SK-N-DZ (cell line): ENCODE data around the gene HFE.
A peak's percentile ranks its signal among the peaks of the same experiment; 100 is the strongest.
"Not testable (repeated sequence)": the region's sequence is repeated elsewhere in the genome, so short reads cannot be mapped to it uniquely, and the experiment has no call there.

Experiments
- DNase-seq: peaks from one replicate; pipeline ENCODE4 v3.0.0-alpha.2; 2015; ENCODE audit warnings: low spot score

HFE gene

GRCh38 chr6:26107935-26108334 is 20.7 kb downstream of the HFE start:
- no peak for DNase-seq

GRCh38 chr6:26109772-26110171 is 22.5 kb downstream of the HFE start:
- DNase-seq, result no peak

- DNase-seq, result no peak
Measured at GRCh38 chr6:26113570-26113969, 26.3 kb downstream of the HFE start.

GRCh38 chr6:26115226-26115625 is 28.0 kb downstream of the HFE start:
- no peak for DNase-seq

- no peak for DNase-seq
Measured at GRCh38 chr6:26116267-26116666, 29.0 kb downstream of the HFE start.

- DNase-seq, result no peak
Measured at GRCh38 chr6:26118999-26119398, 31.8 kb downstream of the HFE start.

- not testable (repeated sequence) for DNase-seq
Measured at GRCh38 chr6:26120115-26120514, 32.9 kb downstream of the HFE start.

GRCh38 chr6:26120807-26121140 is 33.5 kb downstream of the HFE start:
- DNase-seq, result no peak

- DNase-seq, result no peak
Measured at GRCh38 chr6:26121141-26122004, 34.1 kb downstream of the HFE start.

GRCh38 chr6:26122005-26122388 is 34.8 kb downstream of the HFE start:
- no peak for DNase-seq

- DNase-seq, result peak; percentile 71
Measured at GRCh38 chr6:26122402-26122792, 35.2 kb downstream of the HFE start.

- peak; percentile 98 for DNase-seq
Measured at GRCh38 chr6:26122793-26123674, 35.8 kb downstream of the HFE start.

- no peak for DNase-seq
Measured at GRCh38 chr6:26123675-26123946, 36.4 kb downstream of the HFE start.

GRCh38 chr6:26123947-26124780 is 36.9 kb downstream of the HFE start:
- DNase-seq, result peak; percentile 99

GRCh38 chr6:26124781-26125685 is 37.8 kb downstream of the HFE start:
- DNase-seq, result peak; percentile 21

- DNase-seq, result peak; percentile 9
Measured at GRCh38 chr6:26126394-26127235, 39.4 kb downstream of the HFE start.

GRCh38 chr6:26128013-26128771 is 41.0 kb downstream of the HFE start:
- DNase-seq, result no peak

- no peak for DNase-seq
Measured at GRCh38 chr6:26129656-26130055, 42.4 kb downstream of the HFE start.

GRCh38 chr6:26130581-26131249 is 43.5 kb downstream of the HFE start:
- DNase-seq, result no peak
